SK-N-SH treated with all-trans-retinoic acid at 6 μM for 48 hours (cell line): Measurements from ENCODE around the gene WNT7A.

Experiments used
- RARB ChIP-seq: fragments of 250-450 bp; sonication (Bioruptor Pico); IDR thresholded peaks from 2 replicates; pipeline ENCODE4 v1.8.0; 2021; ENCODE audit warnings: mild to moderate bottlenecking, moderate library complexity
- TCF4 ChIP-seq: fragments of 250-450 bp; sonication (Bioruptor Pico); IDR thresholded peaks from 2 replicates; pipeline ENCODE4 v1.8.0; 2021; ENCODE audit warnings: mild to moderate bottlenecking, moderate library complexity, borderline replicate concordance
- ZFP3 ChIP-seq: fragments of 250-450 bp; sonication (Bioruptor Pico); IDR thresholded peaks from 2 replicates; pipeline ENCODE4 v1.5.0; 2020; ENCODE audit warnings: mild to moderate bottlenecking, moderate library complexity
- ZNF8 ChIP-seq: fragments of 450-650 bp; formaldehyde crosslinking; IDR thresholded peaks from 2 replicates; pipeline ENCODE4 v1.5.0; 2020; ENCODE audit warnings: mild to moderate bottlenecking, moderate library complexity
- TF ChIP-seq, protein P1 (sequence below): fragments of 250-450 bp; sonication (Bioruptor Pico); IDR thresholded peaks from 2 replicates; pipeline ENCODE4 v1.8.0; 2020; ENCODE audit warnings: mild to moderate bottlenecking, moderate library complexity, borderline replicate concordance

DNA sequence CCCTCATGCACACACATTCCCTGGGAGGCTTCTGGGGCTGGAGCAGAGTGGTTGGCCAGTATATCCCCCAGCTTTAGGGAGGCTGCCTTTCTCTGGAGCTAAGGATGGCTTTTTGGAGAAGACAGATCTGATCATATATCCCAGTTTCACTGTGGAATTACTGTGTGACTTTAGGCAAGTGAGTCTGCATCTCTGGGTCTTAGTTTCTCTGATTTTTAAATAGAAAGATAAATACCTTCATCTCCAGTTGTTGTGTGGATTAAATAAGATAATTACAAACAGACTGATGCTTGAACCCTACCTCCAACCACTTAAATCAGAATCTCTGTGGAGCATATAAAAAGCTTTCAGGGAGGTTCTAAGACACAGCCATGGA is 11.1 kb upstream of the WNT7A start:
- TF ChIP-seq RARB (CRISPR knock-in tag): no peak
- TF ChIP-seq TCF4 (CRISPR knock-in tag): no peak
- TF ChIP-seq, protein P1, sequence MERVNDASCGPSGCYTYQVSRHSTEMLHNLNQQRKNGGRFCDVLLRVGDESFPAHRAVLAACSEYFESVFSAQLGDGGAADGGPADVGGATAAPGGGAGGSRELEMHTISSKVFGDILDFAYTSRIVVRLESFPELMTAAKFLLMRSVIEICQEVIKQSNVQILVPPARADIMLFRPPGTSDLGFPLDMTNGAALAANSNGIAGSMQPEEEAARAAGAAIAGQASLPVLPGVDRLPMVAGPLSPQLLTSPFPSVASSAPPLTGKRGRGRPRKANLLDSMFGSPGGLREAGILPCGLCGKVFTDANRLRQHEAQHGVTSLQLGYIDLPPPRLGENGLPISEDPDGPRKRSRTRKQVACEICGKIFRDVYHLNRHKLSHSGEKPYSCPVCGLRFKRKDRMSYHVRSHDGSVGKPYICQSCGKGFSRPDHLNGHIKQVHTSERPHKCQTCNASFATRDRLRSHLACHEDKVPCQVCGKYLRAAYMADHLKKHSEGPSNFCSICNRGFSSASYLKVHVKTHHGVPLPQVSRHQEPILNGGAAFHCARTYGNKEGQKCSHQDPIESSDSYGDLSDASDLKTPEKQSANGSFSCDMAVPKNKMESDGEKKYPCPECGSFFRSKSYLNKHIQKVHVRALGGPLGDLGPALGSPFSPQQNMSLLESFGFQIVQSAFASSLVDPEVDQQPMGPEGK (CRISPR knock-in tag): no peak
- TF ChIP-seq ZNF8: no peak
- no peak for TF ChIP-seq ZFP3 (CRISPR knock-in tag)
